ENCODE measurements around the gene RNF144B.
"Not testable (repeated sequence)": the region's sequence is repeated elsewhere in the genome, so short reads cannot be mapped to it uniquely, and the experiment has no call there.

Gene RNF144B

GRCh38 chr6:18387061-18387721, at the start of gene RNF144B:
RNF144B (plus strand) TSS chr6:18387350; CDS start chr6:18399535, 12,185 bp downstream.
- peak; percentile 7 to 25 for DNase-seq (ENCODE audit: low read depth in 2 of 2)

- no peak for DNase-seq (ENCODE audit: low read depth in 2 of 2)
Measured at GRCh38 chr6:18339599-18339998, 47.6 kb upstream of the RNF144B start.

- DNase-seq (ENCODE audit: low read depth in 2 of 2), result no peak
Measured at GRCh38 chr6:18340781-18341551, 46.2 kb upstream of the RNF144B start.

GRCh38 chr6:18342223-18342622, 44.9 kb upstream of the RNF144B start:
- DNase-seq (ENCODE audit: low read depth in 2 of 2), result no peak

- no peak for DNase-seq (ENCODE audit: low read depth in 2 of 2)
Measured at GRCh38 chr6:18343741-18344140, 43.4 kb upstream of the RNF144B start.

GRCh38 chr6:18347021-18347577, 40.1 kb upstream of the RNF144B start:
- no peak for DNase-seq (ENCODE audit: low read depth in 2 of 2)

- DNase-seq (ENCODE audit: low read depth in 2 of 2), result no peak
Measured at GRCh38 chr6:18347866-18348265, 39.3 kb upstream of the RNF144B start.

GRCh38 chr6:18349386-18349785, 37.8 kb upstream of the RNF144B start:
- DNase-seq (ENCODE audit: low read depth in 2 of 2), result no peak

GRCh38 chr6:18350271-18350670, 36.9 kb upstream of the RNF144B start:
- DNase-seq (ENCODE audit: low read depth in 2 of 2), result no peak

GRCh38 chr6:18350712-18351111, 36.4 kb upstream of the RNF144B start:
- DNase-seq (ENCODE audit: low read depth in 2 of 2), result no peak

- DNase-seq (ENCODE audit: low read depth in 2 of 2), result no peak
Measured at GRCh38 chr6:18352001-18352400, 35.1 kb upstream of the RNF144B start.

- no peak for DNase-seq (ENCODE audit: low read depth in 2 of 2)
Measured at GRCh38 chr6:18352842-18353241, 34.3 kb upstream of the RNF144B start.

GRCh38 chr6:18353251-18353650, 33.9 kb upstream of the RNF144B start:
- no peak for DNase-seq (ENCODE audit: low read depth in 2 of 2)

- not testable (repeated sequence) for DNase-seq (ENCODE audit: low read depth in 2 of 2)
Measured at GRCh38 chr6:18357546-18357945, 29.6 kb upstream of the RNF144B start.

- DNase-seq (ENCODE audit: low read depth in 2 of 2), result no peak
Measured at GRCh38 chr6:18359237-18359885, 27.8 kb upstream of the RNF144B start.

GRCh38 chr6:18360188-18360587, 27.0 kb upstream of the RNF144B start:
- DNase-seq (ENCODE audit: low read depth in 2 of 2), result no peak

- no peak for DNase-seq (ENCODE audit: low read depth in 2 of 2)
Measured at GRCh38 chr6:18362058-18362561, 25.0 kb upstream of the RNF144B start.

- no peak for DNase-seq (ENCODE audit: low read depth in 2 of 2)
Measured at GRCh38 chr6:18363746-18364145, 23.4 kb upstream of the RNF144B start.

GRCh38 chr6:18364561-18364960, 22.6 kb upstream of the RNF144B start:
- DNase-seq (ENCODE audit: low read depth in 2 of 2), result not testable (repeated sequence)

GRCh38 chr6:18367371-18367770, 19.8 kb upstream of the RNF144B start:
- DNase-seq (ENCODE audit: low read depth in 2 of 2), result no peak

GRCh38 chr6:18368277-18369105, 18.7 kb upstream of the RNF144B start:
- DNase-seq (ENCODE audit: low read depth in 2 of 2), result no peak

Data from stimulated activated CD4-positive, alpha-beta T cell treated with anti-CD3 and anti-CD28 coated beads, Interleukin-1b, Interleukin-23, amount 100 ng/mL, for 1 hour (primary cell).